Neuronal stem cell (in vitro differentiated cells): ENCODE results near the gene MTMR6.

ENCODE experiments used
- DNase-seq: peaks from one replicate; pipeline ENCODE4 v3.0.0-alpha.2; 2013; ENCODE audit warnings: low spot score
- H2AFZ ChIP-seq: one replicate; pipeline ENCODE4 v1.6.1; 2013; ENCODE audit warnings: mild to moderate bottlenecking, low read length, inconsistent platforms
- H2AK5ac ChIP-seq: 2 replicates; pipeline ENCODE4 v1.6.1; 2013; ENCODE audit warnings: low read depth, mild to moderate bottlenecking, inconsistent platforms, low read length, moderate library complexity, mixed read lengths
- H2BK120ac ChIP-seq: 2 replicates; pipeline ENCODE4 v1.6.1; 2013; ENCODE audit warnings: low read depth, mild to moderate bottlenecking, inconsistent platforms, low read length, moderate library complexity, mixed read lengths
- H2BK12ac ChIP-seq: one replicate; pipeline ENCODE4 v1.6.1; 2013; ENCODE audit warnings: low read length, inconsistent platforms
- H2BK15ac ChIP-seq: 2 replicates; pipeline ENCODE4 v1.6.1; 2013; ENCODE audit warnings: mild to moderate bottlenecking, low read length, inconsistent platforms, mixed read lengths
- H2BK5ac ChIP-seq: one replicate; pipeline ENCODE4 v1.6.1; 2013; ENCODE audit warnings: inconsistent platforms, mild to moderate bottlenecking, low read length, moderate library complexity
- H3K14ac ChIP-seq: one replicate; pipeline ENCODE4 v1.6.1; 2013; ENCODE audit warnings: low read length, inconsistent platforms
- H3K18ac ChIP-seq: 2 replicates; pipeline ENCODE4 v1.6.1; 2013; ENCODE audit warnings: low read length, inconsistent platforms
- H3K23ac ChIP-seq: 2 replicates; pipeline ENCODE4 v1.6.1; 2013; ENCODE audit warnings: low read depth, mild to moderate bottlenecking, mixed read lengths, low read length, inconsistent platforms; ENCODE audit not compliant: poor library complexity
- H3K27ac ChIP-seq: replicated peaks from 3 replicates; pipeline ENCODE4 v1.5.1; 2013; ENCODE audit warnings: low read length, inconsistent platforms
- H3K27me3 ChIP-seq, 3 experiments: 2 replicates each; pipeline ENCODE4 v1.6.1; 2013; ENCODE audit warnings: low read length in 3 of 3, mild to moderate bottlenecking in 2 of 3, inconsistent platforms in 1 of 3, low read depth in 1 of 3, mixed read lengths in 1 of 3, moderate library complexity in 1 of 3; ENCODE audit not compliant: control insufficient read depth in 3 of 3, insufficient read depth in 3 of 3
- H3K36me3 ChIP-seq, 2 donors: replicated peaks in 1 of 2; 2 replicates each; pipeline ENCODE4 v1.6.1; 2013; ENCODE audit warnings: low read length in 2 of 2; ENCODE audit not compliant: control insufficient read depth in 2 of 2, insufficient read depth in 2 of 2
- H3K4ac ChIP-seq: 2 replicates; pipeline ENCODE4 v1.6.1; 2013; ENCODE audit warnings: inconsistent platforms, mild to moderate bottlenecking, low read length, moderate library complexity
- H3K4me1 ChIP-seq, 2 donors: 1 replicate in 1 of 2; 2 replicates in 1 of 2; pipeline ENCODE4 v1.6.1; 2013; ENCODE audit warnings: low read length in 2 of 2, low read depth in 1 of 2; ENCODE audit not compliant: control insufficient read depth in 2 of 2, insufficient read depth in 1 of 2
- H3K4me2 ChIP-seq: one replicate; pipeline ENCODE4 v1.6.1; 2013; ENCODE audit warnings: mild to moderate bottlenecking, low read length, inconsistent platforms; ENCODE audit not compliant: insufficient read depth, poor library complexity, severe bottlenecking
- H3K4me3 ChIP-seq, 2 donors: 2 replicates each; pipeline ENCODE4 v1.5.1; 2013; ENCODE audit warnings: low read length in 2 of 2, mild to moderate bottlenecking in 2 of 2, inconsistent platforms in 1 of 2, moderate library complexity in 1 of 2
- H3K79me1 ChIP-seq: one replicate; pipeline ENCODE4 v1.6.1; 2013; ENCODE audit warnings: low read depth, mild to moderate bottlenecking, inconsistent platforms, low read length, moderate library complexity
- H3K9ac ChIP-seq: one replicate; pipeline ENCODE4 v1.6.1; 2013; ENCODE audit warnings: mild to moderate bottlenecking, low read depth, low read length, inconsistent platforms; ENCODE audit not compliant: poor library complexity
- H3K9me3 ChIP-seq, 2 donors: replicated peaks in 1 of 2; 2 replicates each; pipeline versions ENCODE3 to v1.6.1; 2013; ENCODE audit warnings: low read length in 2 of 2, mild to moderate bottlenecking in 2 of 2, inconsistent platforms in 1 of 2, low read depth in 1 of 2, mixed read lengths in 1 of 2, moderate library complexity in 1 of 2; ENCODE audit not compliant: control insufficient read depth in 2 of 2, insufficient read depth in 1 of 2
- H4K8ac ChIP-seq: one replicate; pipeline ENCODE4 v1.6.1; 2013; ENCODE audit warnings: low read depth, mild to moderate bottlenecking, inconsistent platforms, low read length, moderate library complexity
- H4K91ac ChIP-seq: one replicate; pipeline ENCODE4 v1.6.1; 2013; ENCODE audit warnings: low read length, low read depth, mild to moderate bottlenecking, inconsistent platforms; ENCODE audit not compliant: poor library complexity
- WGBS, 2 donors: extraction: QIAGEN DNeasy Blood & Tissue Kit; methylation state at CpG; one replicate each; pipeline ENCODE4 v1.1.7; 2013; ENCODE audit warnings: missing lambda C conversion rate in 2 of 2, mixed read lengths in 1 of 2; ENCODE audit not compliant: insufficient read length in 2 of 2, insufficient replicate concordance in 1 of 2; ENCODE audit errors: extremely low coverage in 2 of 2; 5-methylcytosine and 5-hydroxymethylcytosine counted together

The MTMR6 gene

GRCh38 chr13:25203127-25203740 is 84.1 kb downstream of the MTMR6 start:
- Histone ChIP-seq H2BK5ac (no peak overlapping the region), H3K23ac (no peak overlapping the region), H2AK5ac (no peak overlapping the region), H3K27me3 (no peaks in the 10 kb centered on the region), H3K14ac (no peak overlapping the region), H3K9ac (no peak overlapping the region), H3K4me1 (peaks cover 4 to 7% of the 10 kb centered on the region in 2 donors), H3K9me3 (no peaks in the 10 kb centered on the region), H2BK12ac (no peak overlapping the region), H2BK15ac (no peak overlapping the region), H4K91ac (no peak overlapping the region), H3K4me2 (no peak overlapping the region), H3K4ac (no peak overlapping the region), H4K8ac (peak overlapping the region; percentile 94), H3K4me3 (no peak overlapping the region), H2AFZ (peak overlapping the region; percentile 83), H3K79me1 (no peaks in the 10 kb centered on the region), H3K27ac (no peak overlapping the region), H2BK120ac (no peak overlapping the region), H3K36me3 (no peaks in the 10 kb centered on the region), H3K18ac (peak overlapping the region; percentile 35)
- DNase-seq = no peak
- no CpG with 5 or more reads among the region's 17 CpGs for WGBS, 2 donors

- H3K18ac ChIP-seq = no peak overlapping the region
Observed at GRCh38 chr13:25200783-25201182, 86.5 kb downstream of the MTMR6 start.

GRCh38 chr13:25198647-25199046 is 88.6 kb downstream of the MTMR6 start:
- no peak overlapping the region for H4K91ac ChIP-seq
- H3K4me1 ChIP-seq = peaks cover 4 to 5% of the 10 kb centered on the region in 2 donors
- WGBS, 2 donors = no CpG with 5 or more reads among the region's 5 CpGs
- H2BK12ac ChIP-seq = no peak overlapping the region
- no peaks in the 10 kb centered on the region for H3K36me3 ChIP-seq
- H4K8ac ChIP-seq = no peak overlapping the region
- H3K4me3 ChIP-seq = no peak overlapping the region
- no peak overlapping the region for H3K9ac ChIP-seq
- no peak overlapping the region for H3K27ac ChIP-seq
- H3K4ac ChIP-seq = no peak overlapping the region
- no peak overlapping the region for H3K4me2 ChIP-seq
- no peak overlapping the region for H2AFZ ChIP-seq
- no peak overlapping the region for H2BK15ac ChIP-seq
- no peak overlapping the region for H2BK5ac ChIP-seq
- DNase-seq = no peak
- no peak overlapping the region for H2AK5ac ChIP-seq
- H3K27me3 ChIP-seq = no peaks in the 10 kb centered on the region
- no peak overlapping the region for H3K23ac ChIP-seq
- H3K79me1 ChIP-seq = no peaks in the 10 kb centered on the region
- H3K9me3 ChIP-seq = no peaks in the 10 kb centered on the region
- no peak overlapping the region for H2BK120ac ChIP-seq
- no peak overlapping the region for H3K14ac ChIP-seq
- H3K18ac ChIP-seq = no peak overlapping the region

More at GRCh38 chr13:25200783-25201182, 86.5 kb downstream of the MTMR6 start:
- no CpG with 5 or more reads among the region's 4 CpGs for WGBS, 2 donors
- Histone ChIP-seq H3K4me2 (no peak overlapping the region), H2AFZ (no peak overlapping the region), H2AK5ac (no peak overlapping the region), H2BK12ac (no peak overlapping the region), H3K14ac (no peak overlapping the region), H3K4me1 (peaks cover 4 to 7% of the 10 kb centered on the region in 2 donors), H3K27ac (no peak overlapping the region), H3K23ac (no peak overlapping the region), H3K9ac (no peak overlapping the region), H3K27me3 (no peaks in the 10 kb centered on the region), H3K4ac (no peak overlapping the region), H3K36me3 (no peaks in the 10 kb centered on the region), H3K9me3 (no peaks in the 10 kb centered on the region), H4K8ac (no peak overlapping the region), H3K79me1 (no peaks in the 10 kb centered on the region), H2BK15ac (no peak overlapping the region), H2BK120ac (no peak overlapping the region), H4K91ac (no peak overlapping the region), H3K4me3 (no peak overlapping the region), H2BK5ac (no peak overlapping the region)
- DNase-seq = no peak

- Histone ChIP-seq H3K14ac (no peak overlapping the region), H3K27me3 (no peaks in the 10 kb centered on the region), H3K27ac (no peak overlapping the region), H3K4ac (no peak overlapping the region), H2BK120ac (no peak overlapping the region), H3K4me3 (no peak overlapping the region), H3K18ac (no peak overlapping the region), H2BK12ac (no peak overlapping the region), H3K36me3 (no peaks in the 10 kb centered on the region), H3K79me1 (no peaks in the 10 kb centered on the region), H4K8ac (no peak overlapping the region), H2AK5ac (no peak overlapping the region), H3K23ac (no peak overlapping the region), H3K4me2 (no peak overlapping the region), H3K9ac (no peak overlapping the region), H4K91ac (no peak overlapping the region), H2BK15ac (no peak overlapping the region), H2BK5ac (no peak overlapping the region), H2AFZ (no peak overlapping the region), H3K9me3 (no peaks in the 10 kb centered on the region), H3K4me1 (no peaks in the 10 kb centered on the region)
- WGBS, 2 donors = no CpG with 5 or more reads among the region's 11 CpGs
- DNase-seq = no peak
Observed at GRCh38 chr13:25196971-25197370, 90.3 kb downstream of the MTMR6 start.
